Breast epithelium (tissue), 3 donors: ENCODE measurements around the gene C1QTNF1.

Experiments
- POLR2A ChIP-seq: fragments of 450-650 bp; IDR thresholded peaks from one replicate; pipeline ENCODE4 v1.6.1; 2016; ENCODE audit warnings: antibody characterized with exemption, mild to moderate bottlenecking, moderate library complexity
- POLR2AphosphoS5 ChIP-seq, 3 donors: sonication (generic); formaldehyde crosslinking; IDR thresholded peaks; one replicate each; pipeline ENCODE4 v1.6.1; 2017; ENCODE audit warnings: antibody characterized with exemption in 3 of 3
- TF ChIP-seq, protein P1 (sequence below), 3 donors: fragments of 450-650 bp; IDR thresholded peaks; one replicate each; pipeline ENCODE4 v1.5.1; 2016 to 2017; ENCODE audit warnings: antibody characterized with exemption in 3 of 3, mild to moderate bottlenecking in 3 of 3, moderate library complexity in 3 of 3

DNA sequence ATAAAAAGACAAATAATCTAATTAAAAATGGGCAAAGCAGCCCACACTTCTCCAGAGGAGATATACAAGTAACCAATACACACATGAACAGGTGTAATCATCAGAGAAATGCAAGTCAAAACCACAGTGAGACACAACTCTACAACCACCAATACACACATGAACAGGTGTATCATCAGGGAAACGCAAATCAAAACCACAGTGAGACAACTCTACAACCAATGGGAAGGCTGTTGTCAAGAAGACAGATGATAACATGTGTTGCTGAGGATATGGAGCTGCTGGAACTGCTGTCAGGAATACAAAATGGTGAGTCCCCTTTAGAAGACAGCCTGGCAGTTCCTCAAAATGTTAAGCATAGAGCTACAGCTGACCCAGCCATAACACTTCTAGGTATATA, 28.2 kb downstream of the C1QTNF1 start:
- TF ChIP-seq, protein P1, sequence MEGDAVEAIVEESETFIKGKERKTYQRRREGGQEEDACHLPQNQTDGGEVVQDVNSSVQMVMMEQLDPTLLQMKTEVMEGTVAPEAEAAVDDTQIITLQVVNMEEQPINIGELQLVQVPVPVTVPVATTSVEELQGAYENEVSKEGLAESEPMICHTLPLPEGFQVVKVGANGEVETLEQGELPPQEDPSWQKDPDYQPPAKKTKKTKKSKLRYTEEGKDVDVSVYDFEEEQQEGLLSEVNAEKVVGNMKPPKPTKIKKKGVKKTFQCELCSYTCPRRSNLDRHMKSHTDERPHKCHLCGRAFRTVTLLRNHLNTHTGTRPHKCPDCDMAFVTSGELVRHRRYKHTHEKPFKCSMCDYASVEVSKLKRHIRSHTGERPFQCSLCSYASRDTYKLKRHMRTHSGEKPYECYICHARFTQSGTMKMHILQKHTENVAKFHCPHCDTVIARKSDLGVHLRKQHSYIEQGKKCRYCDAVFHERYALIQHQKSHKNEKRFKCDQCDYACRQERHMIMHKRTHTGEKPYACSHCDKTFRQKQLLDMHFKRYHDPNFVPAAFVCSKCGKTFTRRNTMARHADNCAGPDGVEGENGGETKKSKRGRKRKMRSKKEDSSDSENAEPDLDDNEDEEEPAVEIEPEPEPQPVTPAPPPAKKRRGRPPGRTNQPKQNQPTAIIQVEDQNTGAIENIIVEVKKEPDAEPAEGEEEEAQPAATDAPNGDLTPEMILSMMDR (IDR thresholded peaks at IDR 0.05), result no peak
- TF ChIP-seq POLR2A (no peak), POLR2AphosphoS5 (IDR thresholded peaks at IDR 0.05) (no peak)
